ENCODE data around the gene CIRBP.
"Not testable (repeated sequence)": the region's sequence is repeated elsewhere in the genome, so short reads cannot be mapped to it uniquely, and the experiment has no call there.

CIRBP gene

DNA sequence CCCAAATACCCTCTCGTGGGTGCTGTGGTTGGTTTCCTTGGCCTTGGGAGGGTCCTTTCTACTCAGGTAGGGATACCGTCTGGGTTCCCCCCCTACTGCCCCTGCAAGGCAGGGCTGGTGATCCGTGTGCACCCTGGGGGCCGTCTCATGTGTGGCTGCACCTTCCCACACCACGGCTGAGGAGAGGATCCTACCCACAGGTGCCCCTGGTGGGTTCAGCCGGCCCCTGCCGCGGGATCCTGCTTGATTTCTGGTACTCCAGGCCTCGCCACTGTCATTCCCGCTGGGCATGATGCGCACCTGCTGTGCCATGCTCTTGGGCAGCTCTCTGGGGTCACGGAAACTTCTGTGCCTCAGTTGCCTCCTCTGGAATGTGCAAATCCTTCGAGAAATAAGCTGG is 47.3 kb downstream of the CIRBP start:
- H3K4me1 ChIP-seq (ENCODE audit: control insufficient read depth, insufficient read depth, low read length) = peaks cover 17% of the 10 kb centered on the region
- no peak overlapping the region for H3K4me3 ChIP-seq (ENCODE audit: insufficient read depth, low read depth, low read length)
- no peak overlapping the region for H3K27ac ChIP-seq (ENCODE audit: insufficient read depth, low read depth, low read length, poor library complexity, severe bottlenecking)
- no peaks in the 10 kb centered on the region for H3K36me3 ChIP-seq (ENCODE audit: control insufficient read depth, insufficient read depth, low read length)
- peaks cover 21% of the 10 kb centered on the region for H3K27me3 ChIP-seq (ENCODE audit: control insufficient read depth, insufficient read depth, low read length, poor library complexity, severe bottlenecking)
- WGBS, 2 experiments = 85 to 90% methylated on average over 13 of the region's 13 CpGs
- no peaks in the 10 kb centered on the region for H3K9me3 ChIP-seq (ENCODE audit: control insufficient read depth, low read length)

DNA sequence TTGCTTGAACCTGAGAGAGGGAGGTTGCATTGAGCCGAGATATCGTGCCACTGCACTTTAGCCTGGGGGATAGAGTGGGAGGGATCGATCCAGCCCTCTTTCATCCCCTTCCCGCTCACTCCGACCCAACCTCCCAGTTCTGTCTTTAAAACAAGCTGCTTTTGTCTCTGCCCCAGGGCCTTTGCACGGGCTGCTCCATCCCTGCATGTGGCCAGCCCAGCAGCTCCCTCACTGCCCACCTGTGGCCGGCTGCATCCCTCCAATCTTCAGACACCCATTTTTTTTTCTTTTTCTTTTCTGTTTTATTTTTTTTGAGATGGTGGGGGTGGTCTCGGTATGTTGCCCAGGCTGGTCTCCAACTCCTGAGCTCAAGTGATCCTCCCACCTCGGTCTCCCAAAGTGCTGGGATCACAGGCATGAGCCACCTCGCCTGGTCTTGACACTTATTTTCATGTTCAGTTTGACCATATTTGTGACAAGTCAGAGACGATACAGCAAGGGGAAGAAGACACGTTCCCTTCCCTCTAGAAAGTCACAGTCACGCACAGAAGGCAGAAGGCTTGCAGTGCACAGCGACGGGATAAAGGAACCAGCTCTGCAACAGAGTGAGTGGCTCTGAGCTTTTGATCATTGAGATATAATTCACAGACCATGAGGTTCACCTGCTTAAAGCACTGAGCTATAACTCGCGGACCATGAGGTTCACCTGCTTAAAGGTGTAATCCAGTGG is 48.3 kb downstream of the CIRBP start:
- no peaks in the 10 kb centered on the region for H3K9me3 ChIP-seq (ENCODE audit: control insufficient read depth, low read length)
- peaks cover 14% of the 10 kb centered on the region for H3K4me1 ChIP-seq (ENCODE audit: control insufficient read depth, insufficient read depth, low read length)
- no peaks in the 10 kb centered on the region for H3K36me3 ChIP-seq (ENCODE audit: control insufficient read depth, insufficient read depth, low read length)
- no peak overlapping the region for H3K4me3 ChIP-seq (ENCODE audit: insufficient read depth, low read depth, low read length)
- WGBS, 2 experiments = 89 to 91% methylated on average over 17 of the region's 17 CpGs
- no peak overlapping the region for H3K27ac ChIP-seq (ENCODE audit: insufficient read depth, low read depth, low read length, poor library complexity, severe bottlenecking)
- H3K27me3 ChIP-seq (ENCODE audit: control insufficient read depth, insufficient read depth, low read length, poor library complexity, severe bottlenecking) = peaks cover 21% of the 10 kb centered on the region

DNA sequence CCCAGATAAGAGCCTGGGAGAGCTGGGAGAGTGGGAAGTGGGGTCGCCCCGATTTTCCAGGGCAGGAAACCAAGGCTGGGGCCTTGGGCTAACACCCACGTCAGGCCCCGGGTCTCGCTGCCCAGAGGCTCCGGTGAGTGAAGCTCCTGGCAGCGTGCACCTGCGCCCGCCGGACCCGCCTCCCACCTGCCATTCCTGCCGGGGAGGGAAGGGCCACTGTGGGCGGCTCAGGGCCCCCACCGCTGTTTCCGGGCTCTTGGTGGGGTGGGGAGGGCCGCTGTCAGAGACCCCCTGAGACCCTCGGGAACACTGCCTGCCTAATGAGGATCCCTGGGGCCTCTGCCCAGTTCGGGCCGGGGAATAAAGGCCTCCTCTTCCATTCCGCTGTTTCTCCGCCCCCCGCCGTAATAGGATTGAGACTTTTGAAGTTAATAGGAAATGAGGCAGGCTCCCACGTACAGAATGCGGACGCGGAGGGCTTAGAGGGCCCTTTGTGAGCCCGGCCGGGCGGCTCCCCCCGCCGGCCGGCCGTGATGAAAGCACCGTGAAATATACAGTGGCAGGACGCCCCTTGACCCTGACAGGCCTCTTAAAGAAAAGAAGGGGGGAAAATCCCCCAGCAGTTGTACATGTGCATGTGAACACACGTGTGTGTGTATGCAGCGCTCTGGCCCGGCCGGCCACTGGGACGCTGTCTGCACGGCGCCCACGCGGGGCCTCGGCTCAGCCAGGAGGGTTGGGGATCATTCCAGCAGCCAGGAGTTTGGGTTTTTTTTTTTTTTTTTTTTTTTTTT is 49.7 kb downstream of the CIRBP start:
- peak overlapping the region; percentile 44 for H3K27ac ChIP-seq (ENCODE audit: insufficient read depth, low read depth, low read length, poor library complexity, severe bottlenecking)
- peaks cover 14% of the 10 kb centered on the region for H3K4me1 ChIP-seq (ENCODE audit: control insufficient read depth, insufficient read depth, low read length)
- H3K4me3 ChIP-seq (ENCODE audit: insufficient read depth, low read depth, low read length) = no peak overlapping the region
- no peaks in the 10 kb centered on the region for H3K9me3 ChIP-seq (ENCODE audit: control insufficient read depth, low read length)
- 63 to 65% methylated on average over 46 of the region's 46 CpGs for WGBS, 2 experiments
- H3K27me3 ChIP-seq (ENCODE audit: control insufficient read depth, insufficient read depth, low read length, poor library complexity, severe bottlenecking) = peaks cover 21% of the 10 kb centered on the region
- no peaks in the 10 kb centered on the region for H3K36me3 ChIP-seq (ENCODE audit: control insufficient read depth, insufficient read depth, low read length)

DNA sequence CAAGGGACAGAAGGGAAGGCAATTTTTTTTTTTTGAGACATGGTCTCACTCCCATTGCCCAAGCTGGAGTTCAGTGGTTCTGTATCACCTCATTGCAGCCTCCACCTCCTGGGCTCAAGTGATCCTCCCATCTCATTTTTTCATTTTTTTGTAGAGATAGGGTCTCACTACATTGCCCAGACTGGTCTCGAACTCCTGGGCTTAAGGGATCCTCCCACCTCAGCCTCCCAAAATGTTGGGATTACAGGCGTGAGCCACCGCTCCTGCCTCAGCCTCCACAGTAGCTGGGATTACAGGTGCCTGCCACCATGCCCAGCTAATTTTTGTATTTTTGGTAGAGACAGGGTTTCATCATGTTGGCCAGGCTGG is 51.1 kb downstream of the CIRBP start:
- H3K4me3 ChIP-seq (ENCODE audit: insufficient read depth, low read depth, low read length); H3K36me3 ChIP-seq (ENCODE audit: control insufficient read depth, insufficient read depth, low read length); H3K27ac ChIP-seq (ENCODE audit: insufficient read depth, low read depth, low read length, poor library complexity, severe bottlenecking); H3K9me3 ChIP-seq (ENCODE audit: control insufficient read depth, low read length): not testable (repeated sequence)
- 93 to 97% methylated on average over 3 of the region's 3 CpGs for whole genome bisulfite sequencing, 2 experiments
- Histone ChIP-seq H3K4me1 (ENCODE audit: control insufficient read depth, insufficient read depth, low read length) (peaks cover 20% of the 10 kb centered on the region), H3K27me3 (ENCODE audit: control insufficient read depth, insufficient read depth, low read length, poor library complexity, severe bottlenecking) (peaks cover 20% of the 10 kb centered on the region)

DNA sequence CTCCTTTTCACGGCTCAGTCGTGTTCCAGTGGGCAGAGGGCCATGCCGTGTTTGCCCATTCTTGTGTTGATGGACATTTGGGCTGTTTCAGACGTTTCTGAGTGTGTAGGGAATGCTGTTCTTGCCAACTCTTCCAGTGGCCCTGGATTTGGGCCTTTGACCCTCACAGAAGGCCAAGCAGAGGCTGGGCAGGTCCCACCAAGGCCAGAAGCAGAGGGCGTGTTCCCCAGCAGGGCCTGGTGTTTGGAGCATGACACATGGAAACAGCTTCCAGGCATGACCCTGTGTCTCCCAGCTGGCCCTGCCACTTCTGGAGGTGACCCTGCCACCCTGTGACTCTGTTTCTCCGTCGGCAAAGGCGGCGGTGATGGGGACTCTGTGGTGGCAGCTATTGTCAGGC is 52.4 kb downstream of the CIRBP start:
- no peak overlapping the region for H3K27ac ChIP-seq (ENCODE audit: insufficient read depth, low read depth, low read length, poor library complexity, severe bottlenecking)
- no peak overlapping the region for H3K4me3 ChIP-seq (ENCODE audit: insufficient read depth, low read depth, low read length)
- H3K27me3 ChIP-seq (ENCODE audit: control insufficient read depth, insufficient read depth, low read length, poor library complexity, severe bottlenecking) = peaks cover 8% of the 10 kb centered on the region
- 89 to 90% methylated on average over 9 of the region's 9 CpGs for WGBS, 2 experiments
- H3K9me3 ChIP-seq (ENCODE audit: control insufficient read depth, low read length) = no peaks in the 10 kb centered on the region
- no peaks in the 10 kb centered on the region for H3K36me3 ChIP-seq (ENCODE audit: control insufficient read depth, insufficient read depth, low read length)
- H3K4me1 ChIP-seq (ENCODE audit: control insufficient read depth, insufficient read depth, low read length) = peaks cover 20% of the 10 kb centered on the region

DNA sequence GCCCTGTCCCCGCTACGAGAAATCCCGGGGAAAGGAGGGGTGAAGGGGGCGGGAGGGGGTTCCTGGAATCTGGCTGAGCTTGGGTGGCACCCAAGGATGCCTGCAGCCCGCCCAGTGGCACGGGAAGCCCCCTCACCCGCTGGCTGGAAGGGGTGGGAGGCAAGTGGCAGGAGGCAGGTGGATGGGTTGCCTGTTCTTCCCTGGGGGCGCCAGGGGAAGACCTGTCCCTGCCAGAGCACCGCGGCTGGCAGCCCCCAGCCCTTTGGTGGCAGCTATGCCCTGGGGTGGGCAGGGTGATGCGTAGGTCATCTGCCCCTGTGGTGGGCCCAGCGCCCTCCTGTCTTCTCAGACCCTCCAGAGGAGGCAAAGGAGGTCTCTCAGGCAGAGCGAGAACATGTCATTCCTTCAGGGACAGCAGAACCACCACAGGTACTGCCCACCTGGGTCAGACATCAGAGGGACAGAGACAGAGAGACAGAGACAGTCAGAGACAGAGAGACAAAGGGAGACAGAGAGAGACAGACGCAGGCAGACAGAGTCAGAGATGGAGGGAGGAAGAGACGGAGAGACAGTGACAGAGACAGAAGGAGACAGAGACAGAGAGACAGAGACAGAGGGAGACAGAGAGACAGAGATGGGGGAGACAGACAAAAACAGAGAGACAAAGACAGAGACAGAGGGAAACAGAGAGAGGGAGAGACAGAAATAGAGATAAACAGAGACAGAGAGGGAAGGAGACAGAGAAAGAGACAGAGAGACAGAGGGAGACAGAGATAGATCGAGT is 53.3 kb downstream of the CIRBP start:
- 95 to 96% methylated on average over 16 of the region's 16 CpGs for WGBS, 2 experiments
- no peak overlapping the region for H3K27ac ChIP-seq (ENCODE audit: insufficient read depth, low read depth, low read length, poor library complexity, severe bottlenecking)

DNA sequence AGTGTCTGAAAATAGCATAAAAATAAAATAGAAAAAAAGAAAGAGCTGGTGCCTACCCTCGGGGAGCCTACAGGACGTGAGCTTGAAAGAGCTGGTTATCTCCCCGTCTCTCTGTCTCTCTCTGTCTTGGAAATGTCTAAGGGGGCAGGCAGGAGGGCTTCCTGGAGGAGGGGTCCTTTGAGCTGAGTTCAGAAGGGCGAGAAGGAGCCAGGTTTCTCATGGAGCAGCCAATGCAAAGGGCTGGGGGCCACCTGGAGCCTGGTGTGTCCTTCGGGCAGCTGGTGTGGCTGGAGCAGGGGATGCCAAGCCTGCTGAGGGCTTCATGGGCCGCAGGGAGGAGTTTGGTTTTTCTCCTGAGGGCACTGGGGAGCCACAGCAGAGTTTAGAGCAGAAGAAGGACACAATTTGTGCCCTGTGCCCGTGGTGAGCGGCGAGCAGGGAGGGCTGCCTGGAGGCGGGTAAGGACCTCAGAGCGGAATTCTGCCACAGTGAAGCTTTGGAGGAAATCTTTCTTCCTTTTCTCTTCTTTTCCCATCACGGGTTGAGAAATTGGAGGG is 55.2 kb downstream of the CIRBP start:
- H3K9me3 ChIP-seq (ENCODE audit: control insufficient read depth, low read length) = no peaks in the 10 kb centered on the region
- no peaks in the 10 kb centered on the region for H3K27me3 ChIP-seq (ENCODE audit: control insufficient read depth, insufficient read depth, low read length, poor library complexity, severe bottlenecking)
- H3K27ac ChIP-seq (ENCODE audit: insufficient read depth, low read depth, low read length, poor library complexity, severe bottlenecking) = no peak overlapping the region
- WGBS, 2 experiments = 86 to 87% methylated on average over 12 of the region's 12 CpGs
- H3K36me3 ChIP-seq (ENCODE audit: control insufficient read depth, insufficient read depth, low read length) = no peaks in the 10 kb centered on the region
- peak overlapping the region; percentile 36 for H3K4me3 ChIP-seq (ENCODE audit: insufficient read depth, low read depth, low read length)
- peaks cover 13% of the 10 kb centered on the region for H3K4me1 ChIP-seq (ENCODE audit: control insufficient read depth, insufficient read depth, low read length)

More for the DNA sequence above, 53.3 kb downstream of the CIRBP start:
- Histone ChIP-seq H3K27me3 (ENCODE audit: control insufficient read depth, insufficient read depth, low read length, poor library complexity, severe bottlenecking) (no peaks in the 10 kb centered on the region), H3K36me3 (ENCODE audit: control insufficient read depth, insufficient read depth, low read length) (no peaks in the 10 kb centered on the region), H3K9me3 (ENCODE audit: control insufficient read depth, low read length) (no peaks in the 10 kb centered on the region), H3K4me3 (ENCODE audit: insufficient read depth, low read depth, low read length) (no peak overlapping the region), H3K4me1 (ENCODE audit: control insufficient read depth, insufficient read depth, low read length) (peaks cover 20% of the 10 kb centered on the region)

Data from ectodermal cell (in vitro differentiated cells).